Mesenchymal stem cell (in vitro differentiated cells and primary cell): ENCODE measurements around the gene SULT1A1.
"Not testable (repeated sequence)": the region's sequence is repeated elsewhere in the genome, so short reads cannot be mapped to it uniquely, and the experiment has no call there.

Experiments used
- DNase-seq: peaks from one replicate; pipeline ENCODE4 v3.0.0-alpha.2; 2013
- H2AFZ ChIP-seq: one replicate; pipeline ENCODE4 v1.6.1; 2013; ENCODE audit warnings: low read depth, mild to moderate bottlenecking, control low read depth, inconsistent platforms, low read length, moderate library complexity
- H2AK5ac ChIP-seq: 2 replicates; pipeline ENCODE4 v1.6.1; 2013; ENCODE audit warnings: low read length, moderate library complexity, mild to moderate bottlenecking, inconsistent platforms; ENCODE audit not compliant: severe bottlenecking
- H2BK120ac ChIP-seq: one replicate; pipeline ENCODE4 v1.6.1; 2013; ENCODE audit warnings: low read depth, mild to moderate bottlenecking, inconsistent platforms, low read length, moderate library complexity
- H2BK12ac ChIP-seq, 2 experiments: one replicate each; pipeline ENCODE4 v1.6.1; 2013; ENCODE audit warnings: inconsistent platforms in 2 of 2, low read length in 2 of 2, mild to moderate bottlenecking in 2 of 2, moderate library complexity in 2 of 2, control low read depth in 1 of 2
- H2BK15ac ChIP-seq: one replicate; pipeline ENCODE4 v1.6.1; 2013; ENCODE audit warnings: mild to moderate bottlenecking, low read depth, inconsistent platforms; ENCODE audit not compliant: poor library complexity, severe bottlenecking
- H2BK5ac ChIP-seq: 2 replicates; pipeline ENCODE4 v1.6.1; 2013; ENCODE audit warnings: low read depth, mild to moderate bottlenecking, low read length, control low read depth, inconsistent platforms; ENCODE audit not compliant: poor library complexity, severe bottlenecking
- H3K14ac ChIP-seq, 2 experiments: one replicate each; pipeline ENCODE4 v1.6.1; 2013; ENCODE audit warnings: inconsistent platforms in 2 of 2, low read length in 2 of 2, control low read depth in 1 of 2, mild to moderate bottlenecking in 1 of 2, moderate library complexity in 1 of 2
- H3K18ac ChIP-seq, 2 experiments: one replicate each; pipeline ENCODE4 v1.6.1; 2013; ENCODE audit warnings: inconsistent platforms in 2 of 2, low read length in 2 of 2, control low read depth in 1 of 2, low read depth in 1 of 2, mild to moderate bottlenecking in 1 of 2
- H3K23ac ChIP-seq, 2 experiments: one replicate each; pipeline ENCODE4 v1.6.1; 2013; ENCODE audit warnings: inconsistent platforms in 2 of 2, low read length in 2 of 2, mild to moderate bottlenecking in 2 of 2, moderate library complexity in 2 of 2, control low read depth in 1 of 2
- H3K27ac ChIP-seq: 2 replicates; pipeline ENCODE4 v1.5.1; 2013; ENCODE audit warnings: mild to moderate bottlenecking, moderate library complexity, low read length, control low read depth, inconsistent platforms; ENCODE audit not compliant: poor library complexity, severe bottlenecking
- H3K27me3 ChIP-seq, 2 experiments: 2 replicates each; pipeline versions ENCODE4 v1.6.1 to v1.7.0; 2013; ENCODE audit warnings: low read length in 2 of 2, mild to moderate bottlenecking in 2 of 2, moderate library complexity in 2 of 2, control low read depth in 1 of 2, inconsistent platforms in 1 of 2; ENCODE audit not compliant: control insufficient read depth in 1 of 2, insufficient read depth in 1 of 2
- H3K36me3 ChIP-seq, 2 experiments: 2 replicates each; pipeline versions ENCODE4 v1.6.1 to v1.7.0; 2013; ENCODE audit warnings: low read length in 2 of 2, control low read depth in 1 of 2, inconsistent platforms in 1 of 2, low read depth in 1 of 2, mild to moderate bottlenecking in 1 of 2; ENCODE audit not compliant: insufficient read depth in 2 of 2, control insufficient read depth in 1 of 2
- H3K4ac ChIP-seq, 2 experiments: one replicate each; pipeline ENCODE4 v1.6.1; 2013; ENCODE audit warnings: inconsistent platforms in 2 of 2, low read length in 2 of 2, mild to moderate bottlenecking in 2 of 2, moderate library complexity in 2 of 2, control low read depth in 1 of 2, low read depth in 1 of 2
- H3K4me1 ChIP-seq: 2 replicates; pipeline ENCODE4 v1.6.1; 2013; ENCODE audit warnings: low read depth, low read length, control low read depth; ENCODE audit not compliant: control insufficient read depth, insufficient read depth
- H3K4me2 ChIP-seq: 2 replicates; pipeline ENCODE4 v1.6.1; 2013; ENCODE audit warnings: low read length, mild to moderate bottlenecking, inconsistent platforms; ENCODE audit not compliant: poor library complexity, severe bottlenecking
- H3K4me3 ChIP-seq, 2 experiments: 2 replicates each; pipeline versions ENCODE4 v1.5.1 to v1.7.0; 2013; ENCODE audit warnings: low read length in 2 of 2, mild to moderate bottlenecking in 2 of 2, control low read depth in 1 of 2, low read depth in 1 of 2; ENCODE audit not compliant: insufficient read depth in 1 of 2
- H3K79me1 ChIP-seq: replicated peaks from 2 replicates; pipeline ENCODE4 v1.6.1; 2013; ENCODE audit warnings: mild to moderate bottlenecking, control low read depth, low read length, inconsistent platforms; ENCODE audit not compliant: poor library complexity, severe bottlenecking
- H3K9ac ChIP-seq: 2 replicates; pipeline ENCODE4 v1.7.0; 2013; ENCODE audit warnings: mild to moderate bottlenecking, low read length, moderate library complexity
- H3K9me3 ChIP-seq: 2 replicates; pipeline ENCODE4 v1.7.0; 2013; ENCODE audit warnings: mild to moderate bottlenecking, low read length; ENCODE audit not compliant: control insufficient read depth
- H4K8ac ChIP-seq: one replicate; pipeline ENCODE4 v1.6.1; 2013; ENCODE audit warnings: inconsistent platforms, mild to moderate bottlenecking, low read length, moderate library complexity
- H4K91ac ChIP-seq: one replicate; pipeline ENCODE4 v1.6.1; 2013; ENCODE audit warnings: mild to moderate bottlenecking, low read length, inconsistent platforms
- WGBS: methylation state at CpG from one replicate; pipeline ENCODE4 v1.1.7; 2013; ENCODE audit warnings: mixed read lengths; 5-methylcytosine and 5-hydroxymethylcytosine counted together

SULT1A1 gene

GRCh38 chr16:28607681-28608495, 2.0 kb downstream of the SULT1A1 start:
- H3K27me3 ChIP-seq = peaks cover 10 to 12% of the 10 kb centered on the region in 2 experiments
- not testable (repeated sequence) for H2AFZ ChIP-seq, H2BK15ac ChIP-seq, H4K8ac ChIP-seq, H3K23ac ChIP-seq, H3K9me3 ChIP-seq, H2AK5ac ChIP-seq, H2BK12ac ChIP-seq, H3K14ac ChIP-seq, H3K4me3 ChIP-seq, H3K4ac ChIP-seq, DNase-seq, H3K36me3 ChIP-seq, H3K27ac ChIP-seq, H2BK5ac ChIP-seq, H3K18ac ChIP-seq, H3K4me2 ChIP-seq, H3K9ac ChIP-seq, H3K79me1 ChIP-seq, H2BK120ac ChIP-seq, H3K4me1 ChIP-seq, H4K91ac ChIP-seq
- WGBS = 84% methylated on average over 8 of the region's 10 CpGs

GRCh38 chr16:28607116-28607623, 2.7 kb downstream of the SULT1A1 start:
- Histone ChIP-seq H3K36me3 (no peaks in the 10 kb centered on the region), H3K4ac (no peak overlapping the region), H2AFZ (no peak overlapping the region), H3K4me1 (peaks cover 6% of the 10 kb centered on the region), H2BK120ac (no peak overlapping the region), H3K9ac (no peak overlapping the region), H3K27me3 (peaks cover 12 to 14% of the 10 kb centered on the region in 2 experiments), H4K8ac (no peak overlapping the region), H2BK15ac (no peak overlapping the region), H3K9me3 (no peaks in the 10 kb centered on the region), H3K18ac (no peak overlapping the region), H3K14ac (no peak overlapping the region), H3K4me3 (no peak overlapping the region), H2BK5ac (no peak overlapping the region), H3K4me2 (no peak overlapping the region), H4K91ac (no peak overlapping the region), H2BK12ac (no peak overlapping the region), H3K27ac (no peak overlapping the region), H3K23ac (no peak overlapping the region), H2AK5ac (no peak overlapping the region), H3K79me1 (no peaks in the 10 kb centered on the region)
- DNase-seq = no peak
- WGBS = 94% methylated on average over 9 of the region's 9 CpGs

GRCh38 chr16:28606291-28607115, 3.3 kb downstream of the SULT1A1 start:
- Histone ChIP-seq H3K18ac (no peak overlapping the region), H2BK120ac (no peak overlapping the region), H4K8ac (no peak overlapping the region), H4K91ac (no peak overlapping the region), H3K9me3 (no peaks in the 10 kb centered on the region), H2BK15ac (no peak overlapping the region), H3K27me3 (peaks cover 12 to 14% of the 10 kb centered on the region in 2 experiments), H2BK5ac (no peak overlapping the region), H3K14ac (no peak overlapping the region), H3K36me3 (no peaks in the 10 kb centered on the region), H2AK5ac (no peak overlapping the region), H3K4me1 (peaks cover 6% of the 10 kb centered on the region), H3K79me1 (no peaks in the 10 kb centered on the region), H3K4ac (no peak overlapping the region), H3K4me2 (no peak overlapping the region), H3K23ac (no peak overlapping the region), H3K27ac (no peak overlapping the region), H3K4me3 (no peak overlapping the region), H2BK12ac (no peak overlapping the region), H3K9ac (no peak overlapping the region), H2AFZ (no peak overlapping the region)
- no peak for DNase-seq
- WGBS = 86% methylated on average over 12 of the region's 16 CpGs

GRCh38 chr16:28604186-28604565, 5.7 kb downstream of the SULT1A1 start:
- H4K8ac ChIP-seq = no peak overlapping the region
- H2BK15ac ChIP-seq = no peak overlapping the region
- H3K27ac ChIP-seq = no peak overlapping the region
- no peak overlapping the region for H2BK12ac ChIP-seq
- H3K9ac ChIP-seq = no peak overlapping the region
- H3K4me3 ChIP-seq = no peak overlapping the region
- no peak for DNase-seq
- H2AFZ ChIP-seq = no peak overlapping the region
- no peak overlapping the region for H3K14ac ChIP-seq
- WGBS = 74% methylated on average over 8 of the region's 8 CpGs
- no peak overlapping the region for H3K18ac ChIP-seq
- no peaks in the 10 kb centered on the region for H3K9me3 ChIP-seq
- no peak overlapping the region for H2AK5ac ChIP-seq
- H4K91ac ChIP-seq = no peak overlapping the region
- H3K4me2 ChIP-seq = no peak overlapping the region
- no peak overlapping the region for H3K4ac ChIP-seq
- no peak overlapping the region for H2BK120ac ChIP-seq
- H3K36me3 ChIP-seq = no peaks in the 10 kb centered on the region
- peaks cover 10 to 12% of the 10 kb centered on the region in 2 experiments for H3K27me3 ChIP-seq
- H3K79me1 ChIP-seq = no peaks in the 10 kb centered on the region
- no peaks in the 10 kb centered on the region for H3K4me1 ChIP-seq
- no peak overlapping the region for H2BK5ac ChIP-seq
- no peak overlapping the region for H3K23ac ChIP-seq
